Suprapubic skin (tissue), 4 donors: ENCODE measurements around the gene DTNB. TPM values are rescaled to one million over a fixed set of nuclear protein-coding genes. Genes with fewer than 3 reads are reported as not detected.

Source experiments
- DNase-seq, 2 donors: peaks; one replicate each; pipeline ENCODE4 v3.0.0-alpha.2; 2019; ENCODE audit warnings: low spot score in 2 of 2
- H3K27ac ChIP-seq: fragments of 200-600 bp; sonication (generic); one replicate; pipeline ENCODE4 v1.5.1; 2019
- H3K27me3 ChIP-seq: fragments of 200-600 bp; sonication (generic); one replicate; pipeline ENCODE4 v1.5.1; 2019
- H3K36me3 ChIP-seq: fragments of 200-600 bp; sonication (generic); one replicate; pipeline ENCODE4 v1.5.1; 2019
- H3K4me1 ChIP-seq: fragments of 200-600 bp; sonication (generic); one replicate; pipeline ENCODE4 v1.5.1; 2019
- H3K4me3 ChIP-seq: fragments of 200-600 bp; sonication (generic); one replicate; pipeline ENCODE4 v1.5.1; 2019; ENCODE audit warnings: mild to moderate bottlenecking
- H3K9me3 ChIP-seq: fragments of 200-600 bp; sonication (generic); one replicate; pipeline ENCODE4 v1.5.1; 2019
- EP300 ChIP-seq: sonication (generic); formaldehyde crosslinking; IDR thresholded peaks from one replicate; pipeline ENCODE4 v1.6.1; 2017; ENCODE audit warnings: antibody characterized with exemption
- POLR2A ChIP-seq, 2 donors: fragments of 450-650 bp; IDR thresholded peaks; one replicate each; pipeline ENCODE4 v1.6.1; 2017; ENCODE audit warnings: antibody characterized with exemption in 2 of 2, mild to moderate bottlenecking in 2 of 2, moderate library complexity in 2 of 2
- POLR2AphosphoS5 ChIP-seq, 3 donors: sonication (generic); formaldehyde crosslinking; IDR thresholded peaks; one replicate each; pipeline ENCODE4 v1.6.1; 2017; ENCODE audit warnings: antibody characterized with exemption in 3 of 3
- WGBS: methylation state at CpG from one replicate; pipeline ENCODE4 v1.1.5; 2018; 5-methylcytosine and 5-hydroxymethylcytosine counted together
- total RNA-seq, 4 donors: library from RNA; depleted of rRNA; stranded (reverse); fragments of >200 nt; gene quantifications; one replicate each; pipeline ENCODE4 v1.1.0, GENCODE V29; 2016
- TF ChIP-seq, protein P1 (sequence below), 2 donors: fragments of 200-600 bp in 1 of 2; fragments of 450-650 bp in 1 of 2; sonication (generic) in 1 of 2; IDR thresholded peaks; one replicate each; pipeline ENCODE4 v1.5.1; 2016 to 2019; ENCODE audit warnings: antibody characterized with exemption in 2 of 2, mild to moderate bottlenecking in 1 of 2, moderate library complexity in 1 of 2

The DTNB gene
- total RNA-seq, 4 donors from 2014 or later, result 11.8 to 40.1 (median 24.1) TPM

DNA sequence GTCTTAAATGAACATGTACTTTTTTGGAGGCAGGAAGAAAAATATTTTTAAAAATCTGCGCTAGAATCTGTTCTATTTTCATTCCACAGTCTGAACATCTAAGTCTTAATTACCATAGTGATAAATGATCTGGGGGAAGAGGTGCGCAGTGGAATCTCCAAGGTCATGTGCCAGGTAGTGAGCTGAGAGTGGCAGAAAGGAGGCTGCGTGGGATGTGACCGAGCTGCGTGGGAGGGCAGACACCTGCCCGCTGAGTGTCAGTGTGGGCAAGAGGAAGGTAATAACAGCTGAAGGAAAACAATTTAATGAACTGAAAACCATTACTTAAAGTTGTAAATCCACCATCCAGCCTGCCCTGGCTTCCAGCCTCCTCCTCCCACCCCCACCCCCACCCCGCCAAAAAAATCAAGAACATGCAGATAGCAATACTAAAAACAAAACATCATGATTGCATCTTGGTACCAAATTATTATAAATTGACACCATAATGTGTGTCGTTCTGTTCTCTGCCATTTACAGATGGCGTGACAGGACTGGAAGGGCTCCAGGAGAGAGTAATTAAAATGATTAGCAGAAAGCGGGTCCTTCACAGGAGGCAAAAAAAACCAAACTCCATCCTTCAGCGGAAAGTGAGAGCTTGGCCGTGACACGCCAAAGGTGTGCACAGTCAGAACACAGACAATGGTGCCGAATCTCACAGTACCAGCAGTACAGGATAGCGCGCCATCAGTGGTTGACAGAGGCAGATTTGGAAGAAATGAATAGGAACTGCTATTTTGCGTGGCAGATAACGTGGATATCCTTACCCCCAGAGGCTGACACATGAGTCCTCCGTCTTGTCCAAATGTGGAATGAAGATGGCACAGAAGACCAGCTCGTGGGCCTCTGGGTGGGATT, 11.4 kb upstream of the DTNB start:
- WGBS, result 75% methylated on average over 20 of the region's 20 CpGs

DNA sequence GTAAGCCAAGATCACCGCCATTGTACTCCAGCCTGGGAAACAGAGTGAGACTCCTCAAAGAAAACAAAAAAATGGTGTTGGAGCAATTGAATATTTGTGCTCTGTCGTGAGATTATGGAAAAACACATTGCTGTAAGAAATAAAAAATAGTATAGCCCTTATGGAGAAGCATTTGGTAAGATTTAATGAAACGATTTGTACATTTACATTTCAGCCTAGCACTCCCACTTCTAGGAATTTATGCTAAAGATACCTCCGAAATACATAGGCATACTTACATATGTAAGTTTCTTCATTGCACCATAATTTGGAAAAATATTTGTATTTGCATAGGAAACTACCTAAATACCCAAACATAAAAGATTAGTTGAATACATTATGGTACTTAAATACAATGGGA, 8.7 kb upstream of the DTNB start:
- Histone ChIP-seq H3K27ac (no peak overlapping the region), H3K36me3 (no peaks in the 10 kb centered on the region), H3K27me3 (peaks cover 2% of the 10 kb centered on the region), H3K9me3 (no peaks in the 10 kb centered on the region), H3K4me3 (no peak overlapping the region), H3K4me1 (no peaks in the 10 kb centered on the region)
- DNase-seq, result no peak
- no peak for TF ChIP-seq POLR2AphosphoS5 (IDR thresholded peaks at IDR 0.05)
- TF ChIP-seq EP300, result no peak
- TF ChIP-seq, protein P1, sequence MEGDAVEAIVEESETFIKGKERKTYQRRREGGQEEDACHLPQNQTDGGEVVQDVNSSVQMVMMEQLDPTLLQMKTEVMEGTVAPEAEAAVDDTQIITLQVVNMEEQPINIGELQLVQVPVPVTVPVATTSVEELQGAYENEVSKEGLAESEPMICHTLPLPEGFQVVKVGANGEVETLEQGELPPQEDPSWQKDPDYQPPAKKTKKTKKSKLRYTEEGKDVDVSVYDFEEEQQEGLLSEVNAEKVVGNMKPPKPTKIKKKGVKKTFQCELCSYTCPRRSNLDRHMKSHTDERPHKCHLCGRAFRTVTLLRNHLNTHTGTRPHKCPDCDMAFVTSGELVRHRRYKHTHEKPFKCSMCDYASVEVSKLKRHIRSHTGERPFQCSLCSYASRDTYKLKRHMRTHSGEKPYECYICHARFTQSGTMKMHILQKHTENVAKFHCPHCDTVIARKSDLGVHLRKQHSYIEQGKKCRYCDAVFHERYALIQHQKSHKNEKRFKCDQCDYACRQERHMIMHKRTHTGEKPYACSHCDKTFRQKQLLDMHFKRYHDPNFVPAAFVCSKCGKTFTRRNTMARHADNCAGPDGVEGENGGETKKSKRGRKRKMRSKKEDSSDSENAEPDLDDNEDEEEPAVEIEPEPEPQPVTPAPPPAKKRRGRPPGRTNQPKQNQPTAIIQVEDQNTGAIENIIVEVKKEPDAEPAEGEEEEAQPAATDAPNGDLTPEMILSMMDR (IDR thresholded peaks at IDR 0.05), result no peak
- no peak for TF ChIP-seq POLR2A (IDR thresholded peaks at IDR 0.05)
- 96% methylated on average over 4 of the region's 4 CpGs for WGBS

More for the DNA sequence above, 11.4 kb upstream of the DTNB start:
- no peaks in the 10 kb centered on the region for H3K9me3 ChIP-seq
- TF ChIP-seq EP300 (no peak), POLR2AphosphoS5 (IDR thresholded peaks at IDR 0.05) (no peak), POLR2A (IDR thresholded peaks at IDR 0.05) (no peak)
- TF ChIP-seq, protein P1 (IDR thresholded peaks at IDR 0.05), result no peak
- DNase-seq, result no peak
- H3K27me3 ChIP-seq, result peaks cover 2% of the 10 kb centered on the region
- no peaks in the 10 kb centered on the region for H3K36me3 ChIP-seq
- no peaks in the 10 kb centered on the region for H3K4me1 ChIP-seq
- H3K4me3 ChIP-seq, result no peak overlapping the region
- H3K27ac ChIP-seq, result no peak overlapping the region

DNA sequence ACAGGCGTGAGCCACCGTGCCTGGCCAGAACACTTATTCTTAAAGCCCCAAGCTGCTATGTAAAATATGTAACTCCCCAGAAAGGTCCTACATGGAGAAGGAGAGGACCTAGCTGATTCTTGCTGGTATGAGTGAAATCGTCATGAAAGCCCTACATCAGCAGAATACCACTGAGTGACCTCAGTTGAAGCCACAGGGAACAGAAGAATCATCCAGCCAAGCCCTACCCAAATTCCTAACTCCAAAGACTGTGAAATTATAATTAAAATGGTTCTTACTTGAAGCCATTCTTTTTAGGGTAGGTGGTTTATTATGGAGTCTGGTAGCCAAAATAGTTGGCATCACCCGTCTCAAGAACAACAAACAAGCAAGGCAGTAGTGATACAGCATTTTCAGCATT, 4.5 kb upstream of the DTNB start:
- no peaks in the 10 kb centered on the region for H3K9me3 ChIP-seq
- WGBS, result 83% methylated on average over 4 of the region's 4 CpGs

DNA sequence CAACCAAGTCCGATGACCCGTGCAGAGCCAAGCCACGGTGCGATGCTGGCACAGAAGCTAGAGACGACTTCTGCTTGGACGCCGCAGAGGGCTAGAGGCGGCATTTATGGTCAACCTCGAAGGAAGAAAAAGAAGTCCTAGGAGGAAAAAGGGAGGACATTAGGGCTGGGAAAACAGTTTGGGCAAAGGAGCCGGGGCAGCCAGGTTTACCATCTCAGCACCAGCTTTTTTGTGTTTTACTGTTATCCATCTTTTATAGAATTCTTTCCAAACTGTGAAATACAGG, 643 bp upstream of the DTNB start:
- TF ChIP-seq POLR2AphosphoS5 (IDR thresholded peaks at IDR 0.05) (peak in 1 of 3 donors; percentile 16), EP300 (no peak), POLR2A (IDR thresholded peaks at IDR 0.05) (no peak)
- TF ChIP-seq, protein P1 (IDR thresholded peaks at IDR 0.05), result no peak
- Histone ChIP-seq H3K27me3 (no peaks in the 10 kb centered on the region), H3K4me3 (peak overlapping the region; percentile 98), H3K9me3 (no peaks in the 10 kb centered on the region), H3K27ac (peak overlapping the region; percentile 82), H3K36me3 (no peaks in the 10 kb centered on the region), H3K4me1 (peaks cover 20% of the 10 kb centered on the region)
- DNase-seq, result no peak
- WGBS, result 7% methylated on average over 8 of the region's 10 CpGs

More for the DNA sequence above, 4.5 kb upstream of the DTNB start:
- DNase-seq, result no peak
- H3K27me3 ChIP-seq, result peaks cover 2% of the 10 kb centered on the region
- H3K36me3 ChIP-seq, result no peaks in the 10 kb centered on the region
- no peak for TF ChIP-seq EP300
- TF ChIP-seq, protein P1 (IDR thresholded peaks at IDR 0.05), result no peak
- TF ChIP-seq POLR2A (IDR thresholded peaks at IDR 0.05), result no peak
- TF ChIP-seq POLR2AphosphoS5 (IDR thresholded peaks at IDR 0.05), result no peak
- no peak overlapping the region for H3K4me3 ChIP-seq
- H3K4me1 ChIP-seq, result peaks cover 7% of the 10 kb centered on the region
- no peak overlapping the region for H3K27ac ChIP-seq

DNA sequence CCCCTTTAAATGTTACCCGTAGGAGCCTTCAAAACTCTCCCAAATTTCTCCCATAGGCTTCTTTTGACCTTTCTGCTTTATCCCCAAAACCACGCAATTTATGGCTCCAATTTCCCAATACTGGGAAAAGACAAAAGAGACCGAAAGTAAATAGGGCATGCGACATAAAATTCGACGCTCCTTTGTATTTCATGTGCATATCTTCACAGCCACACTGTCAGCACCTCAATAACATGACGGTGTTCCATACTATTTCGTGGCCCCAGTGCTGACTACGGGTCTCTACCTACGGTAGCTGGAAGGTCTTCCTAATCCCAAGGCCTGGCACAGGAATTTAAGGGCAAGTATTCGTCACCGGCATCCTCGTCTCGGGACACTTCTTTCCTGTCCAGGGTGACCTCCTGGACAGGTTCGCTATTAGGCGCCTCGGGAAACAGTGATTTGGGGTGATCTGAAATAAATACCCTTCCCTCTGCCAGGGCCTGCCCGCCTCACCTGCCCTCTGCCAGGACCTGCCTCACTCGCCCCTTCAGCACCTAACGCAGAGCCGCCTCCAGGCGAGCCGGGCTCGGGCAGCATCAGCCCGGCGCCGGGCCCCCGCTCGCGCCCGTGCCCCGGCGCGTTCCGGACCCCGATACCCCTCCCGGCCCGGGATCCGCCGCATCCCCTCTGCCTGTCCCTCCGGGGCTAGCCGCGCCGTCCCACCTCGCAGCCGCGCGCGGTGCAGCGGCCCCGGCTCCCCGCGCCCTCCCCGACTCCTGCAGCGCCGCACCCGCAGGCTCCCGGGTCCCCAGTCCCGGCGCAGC, 680 bp downstream of the DTNB start:
- no peaks in the 10 kb centered on the region for H3K9me3 ChIP-seq
- H3K4me1 ChIP-seq, result peaks cover 20% of the 10 kb centered on the region
- H3K27ac ChIP-seq, result peak overlapping the region; percentile 90
- 6% methylated on average over 14 of the region's 60 CpGs for WGBS
- peak; percentile 74 to 84 for DNase-seq
- H3K27me3 ChIP-seq, result no peaks in the 10 kb centered on the region
- H3K36me3 ChIP-seq, result no peaks in the 10 kb centered on the region
- no peak for TF ChIP-seq POLR2A (IDR thresholded peaks at IDR 0.05)
- peak overlapping the region; percentile 98 for H3K4me3 ChIP-seq
